HCT116 (cell line): ENCODE data around the gene CNDP2. TPM values are rescaled to one million over a fixed set of nuclear protein-coding genes. Genes with fewer than 3 reads are reported as not detected.

Experiments used
- ATAC-seq: fragments of 200-7000 bp; cut with Tn5 transposase; 2 replicates; pipeline ENCODE4 v1.9.1; 2020; ENCODE audit warnings: mild to moderate bottlenecking, moderate library complexity
- BruUV-seq: library from RNA; stranded (reverse); fragments of 400-500 nt; replicated peaks from 2 replicates; lab custom pipeline; 2021; lab: Mats Ljungman, UMichigan
- CTCF ChIA-PET: fragments of 300-600 bp; sonication (Branson Sonifier 250); formaldehyde crosslinking; loops from one replicate; lab custom pipeline; 2021; ENCODE audit warnings: antibody characterized with exemption; lab: Charles Lee
- POLR2A ChIA-PET: fragments of 300-600, 350-600 bp; sonication (Branson Sonifier 250); formaldehyde crosslinking; loops from one replicate; lab custom pipeline; 2021; ENCODE audit warnings: antibody characterized with exemption; lab: Charles Lee
- RAD21 ChIA-PET, 2 experiments: fragments of 300-600 bp; sonication (Branson Sonifier 250); formaldehyde crosslinking; loops; one replicate each; lab custom pipeline; 2023; ENCODE audit warnings: low total read pairs in 2 of 2; ENCODE audit not compliant: uncharacterized antibody in 2 of 2, unreplicated experiment in 2 of 2, low non-redundant PET in 1 of 2; lab: Charles Lee
- DNase-seq: peaks from one replicate; pipeline ENCODE4 v3.0.0-alpha.2; 2010; ENCODE audit warnings: low read depth, low spot score
- H2AFZ ChIP-seq: fragments of 200-600 bp; shearing (Covaris generic), sonication (generic); 2 replicates; pipeline ENCODE4 v1.6.1; 2017; ENCODE audit warnings: low read depth, mixed run types, mixed read lengths, antibody characterized with exemption, low read length; ENCODE audit not compliant: poor library complexity, severe bottlenecking
- H3K27ac ChIP-seq: 2 replicates; pipeline ENCODE4 v1.5.1; 2012; ENCODE audit warnings: low read depth, low read length
- H3K27me3 ChIP-seq: fragments of 200-600 bp; sonication (generic); 2 replicates; pipeline ENCODE4 v1.6.1; 2016; ENCODE audit warnings: mixed run types, low read length, mixed read lengths; ENCODE audit not compliant: insufficient read depth
- H3K36me3 ChIP-seq, 2 experiments: fragments of 200-500 bp in 1 of 2; fragments of 200-600 bp in 1 of 2; sonication (Bioruptor generic) in 1 of 2; sonication (generic) in 1 of 2; 2 replicates each; pipeline versions ENCODE4 v1.5.1 to v1.6.1; 2014 to 2016; ENCODE audit warnings: low read length in 2 of 2, inconsistent platforms in 1 of 2, mixed read lengths in 1 of 2, mixed run types in 1 of 2; ENCODE audit not compliant: insufficient read depth in 2 of 2, control insufficient read depth in 1 of 2
- H3K4me1 ChIP-seq, 2 experiments: fragments of 200-600 bp in 1 of 2; sonication (generic) in 1 of 2; 2 replicates each; pipeline versions ENCODE4 v1.5.1 to v1.6.1; 2012 to 2017; ENCODE audit warnings: low read length in 2 of 2, inconsistent platforms in 1 of 2, mild to moderate bottlenecking in 1 of 2, mixed read lengths in 1 of 2, mixed run types in 1 of 2, moderate library complexity in 1 of 2; ENCODE audit not compliant: insufficient read depth in 2 of 2, control insufficient read depth in 1 of 2
- H3K4me2 ChIP-seq: fragments of 200-600 bp; sonication (generic); 2 replicates; pipeline ENCODE4 v1.6.1; 2017; ENCODE audit warnings: mixed run types, low read length, mixed read lengths
- H3K4me3 ChIP-seq, 2 experiments: fragments of 200-600 bp in 1 of 2; sonication (generic) in 1 of 2; replicated peaks in 1 of 2; 2 replicates each; pipeline ENCODE4 v1.5.1; 2011 to 2016; ENCODE audit warnings: low read length in 2 of 2, control low read depth in 1 of 2, low read depth in 1 of 2, mild to moderate bottlenecking in 1 of 2, mixed read lengths in 1 of 2, mixed run types in 1 of 2
- H3K79me2 ChIP-seq: fragments of 200-600 bp; sonication (generic); 2 replicates; pipeline ENCODE4 v1.6.1; 2017; ENCODE audit warnings: mild to moderate bottlenecking, mixed run types, low read length, moderate library complexity, mixed read lengths; ENCODE audit not compliant: insufficient read depth
- H3K9ac ChIP-seq: fragments of 200-600 bp; sonication (generic); 2 replicates; pipeline ENCODE4 v1.6.1; 2016; ENCODE audit warnings: low read length, mixed read lengths
- H3K9me2 ChIP-seq: fragments of 200-600 bp; sonication (generic), shearing (Covaris generic); 2 replicates; pipeline ENCODE4 v1.6.1; 2017; ENCODE audit warnings: mixed run types, mild to moderate bottlenecking, moderate library complexity; ENCODE audit not compliant: insufficient read depth
- H3K9me3 ChIP-seq, 2 experiments: fragments of 200-500 bp in 1 of 2; fragments of 200-600 bp in 1 of 2; sonication (Bioruptor generic) in 1 of 2; sonication (generic) in 1 of 2; 2 replicates each; pipeline ENCODE4 v1.6.1; 2014 to 2017; ENCODE audit warnings: low read length in 2 of 2, mixed read lengths in 2 of 2, inconsistent platforms in 1 of 2, low read depth in 1 of 2, mild to moderate bottlenecking in 1 of 2, mixed run types in 1 of 2, moderate library complexity in 1 of 2; ENCODE audit not compliant: control insufficient read depth in 1 of 2, insufficient read depth in 1 of 2
- H4K20me1 ChIP-seq: fragments of 200-600 bp; sonication (generic), shearing (Covaris generic); 2 replicates; pipeline ENCODE4 v1.6.1; 2017; ENCODE audit warnings: mixed run types, mild to moderate bottlenecking, moderate library complexity; ENCODE audit not compliant: insufficient read depth
- CBX3 ChIP-seq: IDR thresholded peaks from 2 replicates; pipeline ENCODE4 v1.6.1; 2012; ENCODE audit warnings: low read depth
- CEBPB ChIP-seq: IDR thresholded peaks from 2 replicates; pipeline ENCODE4 v1.6.1; 2012; ENCODE audit warnings: low read depth
- CTCF ChIP-seq, 3 experiments: fragments of 200-600 bp in 1 of 3; sonication (generic) in 1 of 3; IDR thresholded peaks in 2 of 3; conservative IDR thresholded peaks in 1 of 3; 2 replicates each; pipeline ENCODE4 v1.5.1; 2012 to 2017; ENCODE audit warnings: low read depth in 2 of 3, low read length in 2 of 3, antibody characterized with exemption in 1 of 3, borderline replicate concordance in 1 of 3, control low read depth in 1 of 3, mild to moderate bottlenecking in 1 of 3, mixed read lengths in 1 of 3, mixed run types in 1 of 3, moderate library complexity in 1 of 3; ENCODE audit not compliant: insufficient read depth in 1 of 3
- ELF1 ChIP-seq: IDR thresholded peaks from 2 replicates; pipeline ENCODE4 v1.6.1; 2012; ENCODE audit warnings: low read depth, borderline replicate concordance
- FOSL1 ChIP-seq: IDR thresholded peaks from 2 replicates; pipeline ENCODE4 v1.6.1; 2012; ENCODE audit warnings: low read depth
- JUND ChIP-seq: IDR thresholded peaks from 2 replicates; pipeline ENCODE4 v1.6.1; 2012
- POLR2A ChIP-seq: IDR thresholded peaks from 2 replicates; pipeline ENCODE4 v1.7.0; 2011; ENCODE audit warnings: borderline replicate concordance; ENCODE audit not compliant: insufficient read depth, insufficient read length; ENCODE audit errors: extremely low read depth
- POLR2AphosphoS5 ChIP-seq: IDR thresholded peaks from 2 replicates; pipeline ENCODE4 v1.6.1; 2011; ENCODE audit warnings: mild to moderate bottlenecking, low read depth, low read length, moderate library complexity
- RAD21 ChIP-seq: IDR thresholded peaks from 2 replicates; pipeline ENCODE4 v1.6.1; 2012; ENCODE audit warnings: low read depth, mild to moderate bottlenecking
- ZNF274 ChIP-seq: fragments of 200-500 bp; sonication (Bioruptor generic); IDR thresholded peaks from 2 replicates; pipeline ENCODE4 v1.6.1; 2014; ENCODE audit warnings: mild to moderate bottlenecking, low read depth, low read length, inconsistent platforms
- intact Hi-C: fragments of 100-400 bp; cut with micrococcal nuclease; formaldehyde crosslinking; loops from 2 replicates; pipeline ENCODE4 v1.10.0; 2022
- total RNA-seq: library from RNA; stranded (reverse); gene quantifications from one replicate; pipeline ENCODE4 v1.2.1, GENCODE V29; 2021; ENCODE audit not compliant: unreplicated experiment

The CNDP2 gene
- total RNA-seq, 1 experiment from 2014 or later, result 112 TPM

DNA sequence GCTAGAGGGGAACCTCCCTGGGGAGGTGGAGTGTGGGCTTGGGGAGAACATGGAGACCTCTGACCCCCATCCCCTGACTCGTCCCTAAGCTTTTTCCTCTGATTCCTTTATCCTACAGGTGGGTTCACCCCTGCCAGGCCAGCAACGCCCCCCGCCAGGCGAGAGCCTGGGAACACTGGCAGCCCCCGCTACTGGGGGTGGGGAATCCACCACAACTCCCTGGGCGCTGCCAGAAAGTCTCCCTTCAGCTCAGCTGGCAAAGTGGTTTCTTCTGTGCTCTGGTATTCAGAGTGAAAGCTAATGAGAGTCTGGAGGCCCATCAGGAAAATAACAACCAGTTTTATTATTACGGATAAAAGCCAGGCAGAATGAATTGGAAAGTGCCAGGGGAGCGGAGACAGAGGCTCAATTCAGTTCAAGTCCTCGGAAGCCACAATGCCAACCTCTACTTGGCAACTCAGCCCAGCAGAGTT, 41.8 kb upstream of the CNDP2 start:
- CTCF ChIA-PET, result interaction anchor here (0.8 kb wide), 2 partner anchors 8 to 98 kb away, joined by 3 read pairs; no protein-coding TSS in a partner anchor
- Histone ChIP-seq H3K27ac (no peak overlapping the region), H3K9me3 (no peaks in the 10 kb centered on the region), H4K20me1 (no peaks in the 10 kb centered on the region), H3K4me3 (no peak overlapping the region), H3K4me1 (no peaks in the 10 kb centered on the region), H3K36me3 (no peaks in the 10 kb centered on the region), H3K9me2 (no peaks in the 10 kb centered on the region), H2AFZ (no peak overlapping the region), H3K4me2 (no peak overlapping the region), H3K9ac (no peak overlapping the region), H3K79me2 (no peaks in the 10 kb centered on the region), H3K27me3 (peaks cover 4% of the 10 kb centered on the region; the same call in 1 of the 2 replicates)
- TF ChIP-seq ELF1 (no peak), CBX3 (no peak), CEBPB (no peak), CTCF (IDR thresholded peaks at IDR 0.05 in 2 of 3, conservative IDR thresholded peaks at IDR 0.05 in 1 of 3; ENCODE audit: borderline replicate concordance in 1 of 3, insufficient read depth in 1 of 3, low read depth in 2 of 3, low read length in 2 of 3) (no peak), RAD21 (no peak), POLR2AphosphoS5 (no peak), ZNF274 (no peak), POLR2A (no peak)
- no TSS peak for BruUV-seq
- RAD21 ChIA-PET, result no interaction called here
- POLR2A ChIA-PET, result no interaction called here
- DNase-seq, result no peak
- intact Hi-C loops, result no loop called here
- no peak for ATAC-seq

DNA sequence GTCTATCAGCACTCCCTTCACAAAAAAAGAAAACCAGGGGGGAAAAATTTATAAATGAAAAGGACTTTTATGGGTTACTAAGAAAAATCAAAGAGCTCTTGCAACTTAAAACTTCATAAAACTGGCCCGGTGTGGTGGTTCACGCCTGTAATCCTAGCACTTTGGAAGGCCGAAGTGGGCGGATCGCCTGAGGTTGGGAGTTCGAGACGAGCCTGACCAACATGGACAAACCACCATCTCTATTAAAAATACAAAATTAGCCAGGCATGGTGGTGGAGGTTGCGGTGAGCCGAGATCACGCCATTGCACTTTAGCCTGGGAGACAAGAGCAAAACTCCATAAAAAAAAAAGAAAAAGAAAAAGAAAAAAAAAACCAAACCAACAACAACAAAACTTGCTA, 40.8 kb upstream of the CNDP2 start:
- CTCF ChIA-PET, result no interaction called here
- no peaks in the 10 kb centered on the region for H3K36me3 ChIP-seq
- no peak for ATAC-seq
- no peak for DNase-seq
- BruUV-seq, result no TSS peak
- no peak overlapping the region for H3K4me2 ChIP-seq
- no peaks in the 10 kb centered on the region for H3K79me2 ChIP-seq
- no peaks in the 10 kb centered on the region for H3K9me3 ChIP-seq
- H3K9ac ChIP-seq, result no peak overlapping the region
- RAD21 ChIA-PET, result no interaction called here
- intact Hi-C loops, result no loop called here
- no peak overlapping the region for H3K4me3 ChIP-seq
- no peaks in the 10 kb centered on the region for H4K20me1 ChIP-seq
- H2AFZ ChIP-seq, result no peak overlapping the region
- no peaks in the 10 kb centered on the region for H3K4me1 ChIP-seq
- TF ChIP-seq JUND, result no peak
- TF ChIP-seq FOSL1, result no peak
- TF ChIP-seq CBX3, result no peak
- H3K9me2 ChIP-seq, result no peaks in the 10 kb centered on the region
- peaks cover 4% of the 10 kb centered on the region; the same call in 1 of the 2 replicates for H3K27me3 ChIP-seq
- POLR2A ChIA-PET, result no interaction called here
- no peak overlapping the region for H3K27ac ChIP-seq
